ENCODE measurements around the gene STK32B.
"Not testable (repeated sequence)": the region's sequence is repeated elsewhere in the genome, so short reads cannot be mapped to it uniquely, and the experiment has no call there.

The STK32B gene

DNA sequence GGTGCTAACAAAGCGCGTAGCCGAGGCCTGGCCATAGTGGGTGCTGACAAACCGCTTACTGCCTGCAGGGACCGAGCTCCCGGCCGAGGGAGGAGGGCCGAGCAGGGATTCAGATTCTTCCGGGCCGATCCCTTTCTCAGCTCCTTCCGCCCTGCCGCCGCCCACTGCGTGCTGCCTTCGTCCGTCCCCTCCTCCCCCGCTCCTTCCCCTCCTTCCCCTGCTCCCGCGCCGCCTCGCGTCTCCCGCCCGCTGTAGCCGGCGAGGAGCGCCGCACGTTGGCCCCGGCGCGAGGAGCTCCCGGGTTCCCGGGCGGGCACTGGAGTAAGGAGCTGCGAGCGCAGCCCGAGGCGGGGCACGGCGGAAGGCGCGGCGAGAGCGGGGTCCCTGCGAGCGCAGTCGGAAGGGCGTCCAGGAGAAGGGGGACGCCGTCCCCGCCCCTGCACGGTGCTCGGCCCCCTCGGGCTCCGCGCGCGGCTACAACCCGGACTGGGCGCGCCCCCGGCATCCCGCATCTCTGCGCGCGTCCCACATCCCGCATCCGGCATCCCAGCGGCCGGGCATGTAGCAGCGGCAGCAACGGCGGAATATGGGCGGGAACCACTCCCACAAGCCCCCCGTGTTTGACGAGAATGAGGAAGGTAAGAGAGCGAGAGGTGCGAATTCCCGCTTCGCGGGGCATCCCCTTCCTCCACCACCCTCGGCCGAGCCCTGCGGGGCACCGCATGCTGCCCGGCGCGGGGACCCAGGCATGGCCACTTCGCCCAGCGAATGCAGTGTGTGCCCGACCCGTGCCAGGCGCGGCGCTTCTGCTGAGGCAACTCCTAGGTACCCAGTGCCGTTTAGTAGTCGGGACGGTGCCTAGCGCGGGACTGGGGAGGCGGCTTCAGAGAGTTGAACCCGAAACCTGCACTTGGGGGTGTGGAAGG lies at the start of gene STK32B:
TSS of gene STK32B (plus strand) at position 203 of the 926 bp plus-strand sequence.
- DNase-seq (ENCODE audit: low read depth in 1 of 2, low spot score in 1 of 2): peak; percentile 47 to 60
- in situ Hi-C loops (cut with HindIII; ENCODE audit: low pct_unique_long_range_greater_than_20kb, low sequenced_read_pairs): no loop called here
- no peak for TF ChIP-seq JUND (IDR thresholded peaks at IDR 0.05; ENCODE audit: low read depth)

DNA sequence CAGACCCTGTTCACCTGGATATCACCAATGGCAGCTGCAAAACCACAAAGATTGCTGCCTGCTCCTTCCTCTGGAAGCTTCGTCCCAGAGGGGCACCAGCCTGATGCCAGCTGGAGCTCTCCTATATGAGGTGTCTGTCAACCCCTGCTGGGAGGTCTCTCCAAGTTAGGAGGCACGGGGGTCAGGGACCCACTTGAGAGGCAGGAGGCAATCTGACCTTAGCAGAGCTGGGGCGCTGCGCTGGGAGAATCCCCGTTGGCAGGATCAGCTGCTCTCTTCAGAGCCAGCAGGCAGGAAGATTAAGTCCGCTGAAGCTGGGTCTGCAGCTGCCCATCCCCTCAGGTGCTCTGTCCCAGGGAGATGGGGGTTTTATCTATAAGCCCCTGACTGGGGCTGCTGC lies 49.6 kb upstream of the STK32B start:
- DNase-seq (ENCODE audit: low read depth in 1 of 2, low spot score in 1 of 2); in situ Hi-C loops (cut with HindIII; ENCODE audit: low pct_unique_long_range_greater_than_20kb, low sequenced_read_pairs): not testable (repeated sequence)

DNA sequence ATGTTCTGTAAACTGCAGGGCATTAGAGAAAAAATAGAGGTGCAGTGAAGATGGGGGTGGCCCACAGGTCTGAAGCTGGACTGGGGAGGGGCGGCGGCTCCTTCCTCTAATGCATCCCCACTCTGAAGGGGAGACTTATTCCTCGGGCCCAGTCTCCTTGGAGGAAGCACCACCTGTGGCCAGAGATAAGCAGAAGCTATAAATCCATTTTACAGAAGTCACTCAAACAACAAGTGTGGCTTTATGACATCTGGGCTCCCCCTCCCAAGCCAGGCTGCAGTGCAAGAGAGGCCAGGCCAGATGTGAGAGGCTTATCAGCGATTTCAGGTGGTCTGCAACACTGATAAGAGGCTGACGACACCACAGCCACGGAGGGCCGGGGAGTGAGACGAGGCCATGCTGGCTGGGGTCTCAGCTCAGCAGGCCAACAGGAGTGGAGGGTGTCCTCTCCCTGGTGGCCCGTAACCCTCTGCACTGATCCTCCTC lies 47.9 kb upstream of the STK32B start:
- DNase-seq (ENCODE audit: low read depth in 1 of 2, low spot score in 1 of 2): no peak
- in situ Hi-C loops (cut with HindIII; ENCODE audit: low pct_unique_long_range_greater_than_20kb, low sequenced_read_pairs): no loop called here
- no peak for TF ChIP-seq JUND (IDR thresholded peaks at IDR 0.05; ENCODE audit: low read depth)

DNA sequence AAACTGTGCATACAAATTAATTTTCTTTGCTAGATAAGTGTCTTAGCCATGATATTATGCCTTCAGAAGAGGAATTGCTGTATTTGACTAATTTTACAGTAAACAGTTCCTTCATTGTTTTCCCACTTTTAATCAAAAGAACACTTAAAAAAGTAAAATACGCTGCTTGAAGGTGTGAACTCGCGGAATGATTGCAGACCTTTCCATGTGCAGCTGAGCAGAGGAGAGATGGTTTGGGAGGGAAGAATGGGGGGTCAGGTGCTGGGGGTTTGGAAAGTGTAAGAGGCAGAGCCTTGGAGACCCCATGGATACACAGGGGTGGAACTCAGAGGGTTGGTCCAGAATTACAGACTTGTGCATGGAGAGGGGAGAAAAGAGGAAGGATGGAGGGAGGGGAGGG lies 47.4 kb upstream of the STK32B start:
- no peak for TF ChIP-seq JUND (IDR thresholded peaks at IDR 0.05; ENCODE audit: low read depth)
- in situ Hi-C loops (cut with HindIII; ENCODE audit: low pct_unique_long_range_greater_than_20kb, low sequenced_read_pairs): no loop called here
- no peak for DNase-seq (ENCODE audit: low read depth in 1 of 2, low spot score in 1 of 2)

DNA sequence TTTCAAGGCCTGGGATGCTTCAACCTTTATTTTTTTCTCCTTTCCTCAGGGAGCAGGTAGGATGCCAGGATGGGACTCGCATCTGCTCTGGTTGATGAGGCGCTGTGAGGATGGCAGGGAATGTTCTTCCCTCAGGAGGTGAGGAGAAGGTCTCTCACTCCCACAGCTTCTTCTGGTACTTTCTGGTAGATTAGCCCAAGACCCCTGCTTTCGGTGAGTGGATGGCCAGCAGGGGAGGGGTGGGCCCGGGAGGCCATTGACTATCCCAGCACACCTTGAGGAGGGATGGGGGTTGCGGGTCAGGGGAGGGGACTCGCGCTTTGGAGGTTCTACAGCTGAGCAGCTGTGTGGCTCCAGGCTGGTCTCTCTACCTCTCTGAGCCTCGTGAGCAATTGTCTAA lies 46.8 kb upstream of the STK32B start:
- TF ChIP-seq JUND (IDR thresholded peaks at IDR 0.05; ENCODE audit: low read depth): no peak
- DNase-seq (ENCODE audit: low read depth in 1 of 2, low spot score in 1 of 2): no peak
- in situ Hi-C loops (cut with HindIII; ENCODE audit: low pct_unique_long_range_greater_than_20kb, low sequenced_read_pairs): no loop called here

DNA sequence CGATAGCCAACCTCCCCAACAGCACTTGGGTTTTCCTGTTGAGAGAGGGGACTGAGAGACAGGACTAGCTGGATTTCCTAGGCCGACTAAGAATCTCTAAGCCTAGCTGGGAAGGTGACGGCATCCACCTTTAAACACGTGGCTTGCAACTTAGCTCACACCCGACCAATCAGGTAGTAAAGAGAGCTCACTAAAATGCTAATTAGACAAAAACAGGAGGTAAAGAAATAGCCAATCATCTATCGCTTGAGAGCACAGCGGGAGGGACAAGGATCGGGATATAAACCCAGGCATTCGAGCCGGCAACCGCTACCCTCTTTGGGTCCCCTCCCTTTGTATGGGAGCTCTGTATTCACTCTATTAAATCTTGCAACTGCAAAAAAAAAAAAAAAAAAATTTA lies 44.3 kb upstream of the STK32B start:
- in situ Hi-C loops (cut with HindIII; ENCODE audit: low pct_unique_long_range_greater_than_20kb, low sequenced_read_pairs); DNase-seq (ENCODE audit: low read depth in 1 of 2, low spot score in 1 of 2): not testable (repeated sequence)

- in situ Hi-C loops (cut with HindIII; ENCODE audit: low pct_unique_long_range_greater_than_20kb, low sequenced_read_pairs): no loop called here
- no peak for DNase-seq (ENCODE audit: low read depth in 1 of 2, low spot score in 1 of 2)
- TF ChIP-seq JUND (IDR thresholded peaks at IDR 0.05; ENCODE audit: low read depth): no peak
Measured at GRCh38 chr4:5009796-5010195, 41.5 kb upstream of the STK32B start.

- in situ Hi-C loops (cut with HindIII; ENCODE audit: low pct_unique_long_range_greater_than_20kb, low sequenced_read_pairs): no loop called here
- no peak for DNase-seq (ENCODE audit: low read depth in 1 of 2, low spot score in 1 of 2)
- no peak for TF ChIP-seq JUND (IDR thresholded peaks at IDR 0.05; ENCODE audit: low read depth)
Measured at GRCh38 chr4:5010984-5011383, 40.3 kb upstream of the STK32B start.

GRCh38 chr4:5012244-5012898 lies 38.9 kb upstream of the STK32B start:
- in situ Hi-C loops (cut with HindIII; ENCODE audit: low pct_unique_long_range_greater_than_20kb, low sequenced_read_pairs): no loop called here
- TF ChIP-seq JUND (IDR thresholded peaks at IDR 0.05; ENCODE audit: low read depth): no peak
- peak in 1 of 2 experiments; percentile 77 for DNase-seq (ENCODE audit: low read depth in 1 of 2, low spot score in 1 of 2)

- no peak for TF ChIP-seq JUND (IDR thresholded peaks at IDR 0.05; ENCODE audit: low read depth)
- in situ Hi-C loops (cut with HindIII; ENCODE audit: low pct_unique_long_range_greater_than_20kb, low sequenced_read_pairs): no loop called here
- DNase-seq (ENCODE audit: low read depth in 1 of 2, low spot score in 1 of 2): no peak
Measured at GRCh38 chr4:5012958-5013357, 38.3 kb upstream of the STK32B start.

- in situ Hi-C loops (cut with HindIII; ENCODE audit: low pct_unique_long_range_greater_than_20kb, low sequenced_read_pairs): no loop called here
- DNase-seq (ENCODE audit: low read depth in 1 of 2, low spot score in 1 of 2): no peak
- no peak for TF ChIP-seq JUND (IDR thresholded peaks at IDR 0.05; ENCODE audit: low read depth)
Measured at GRCh38 chr4:5014007-5014682, 37.1 kb upstream of the STK32B start.

DNA sequence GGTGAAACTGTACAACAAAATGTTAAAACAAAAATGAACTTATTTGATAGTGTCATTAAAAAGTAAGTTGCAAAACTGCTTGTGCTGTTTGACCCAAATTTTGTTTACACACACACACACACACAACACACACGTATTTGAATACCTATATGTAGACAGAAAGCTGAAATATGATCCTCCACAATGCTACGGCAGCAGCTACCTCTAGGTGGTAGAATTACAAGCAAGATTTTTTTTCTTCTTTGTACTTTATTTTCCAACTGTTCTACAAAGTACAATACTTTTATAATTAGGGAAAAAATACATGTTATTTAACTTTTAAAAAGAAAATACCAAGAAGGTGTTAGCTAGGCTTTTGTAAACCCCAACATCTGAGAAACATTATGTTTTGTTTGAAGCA lies 33.2 kb upstream of the STK32B start:
- in situ Hi-C loops (cut with HindIII; ENCODE audit: low pct_unique_long_range_greater_than_20kb, low sequenced_read_pairs): no loop called here
- TF ChIP-seq JUND (IDR thresholded peaks at IDR 0.05; ENCODE audit: low read depth): no peak
- peak in 1 of 2 experiments; percentile 23 for DNase-seq (ENCODE audit: low read depth in 1 of 2, low spot score in 1 of 2)

DNA sequence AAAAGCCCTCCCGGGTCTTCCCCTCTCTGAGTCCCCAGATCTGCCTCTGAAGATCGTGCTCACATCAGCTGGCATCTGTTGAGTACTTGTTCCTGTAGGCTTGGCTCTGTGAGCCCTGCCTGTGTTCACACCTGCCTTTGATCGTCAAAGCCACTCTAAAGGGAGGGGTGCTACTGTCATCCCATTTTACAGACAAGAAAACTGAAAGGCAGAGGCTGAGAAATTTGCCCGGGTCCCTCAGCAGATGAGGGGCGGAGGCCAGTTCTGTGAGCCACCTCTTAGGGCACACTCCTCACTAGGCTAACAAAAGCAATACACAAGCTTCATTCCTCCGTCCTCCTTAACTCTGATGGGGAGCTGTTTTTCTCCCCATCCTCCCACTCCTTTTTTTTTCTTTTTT lies 32.7 kb upstream of the STK32B start:
- no peak for DNase-seq (ENCODE audit: low read depth in 1 of 2, low spot score in 1 of 2)
- in situ Hi-C loops (cut with HindIII; ENCODE audit: low pct_unique_long_range_greater_than_20kb, low sequenced_read_pairs): no loop called here
- no peak for TF ChIP-seq JUND (IDR thresholded peaks at IDR 0.05; ENCODE audit: low read depth)
